ENCODE measurements around the gene TMEM178B. TPM values are rescaled to one million over a fixed set of nuclear protein-coding genes. Genes with fewer than 3 reads are reported as not detected.

The TMEM178B gene
- total and polyA plus RNA-seq, 2 of the 4 experiments (the other 2 are of a cell fraction): under 0.01 to 0.05 TPM

DNA sequence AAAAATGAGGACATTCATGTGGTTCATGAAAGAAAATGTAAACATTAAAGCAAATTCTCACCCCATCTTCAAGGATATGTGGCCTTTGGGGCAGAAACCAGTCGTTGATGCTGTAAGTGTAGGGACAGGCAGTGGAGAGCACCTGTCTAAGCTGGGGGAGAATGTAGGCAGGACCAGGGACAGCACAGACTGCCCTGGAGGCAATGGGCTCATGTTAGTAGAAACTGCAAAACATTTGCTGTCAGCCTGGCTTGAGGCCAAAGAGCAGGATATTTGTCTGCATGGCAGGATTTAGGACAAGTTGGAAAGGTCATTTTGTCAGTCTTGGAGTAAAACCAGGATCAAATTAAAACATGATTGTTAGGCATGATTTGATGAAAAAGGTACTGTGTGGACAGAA is 265.7 kb downstream of the TMEM178B start:
- BruUV-seq (replicated peaks): no TSS peak

More for the DNA sequence above, 265.7 kb downstream of the TMEM178B start:
- H3K4me2 ChIP-seq (ENCODE audit: low read depth, low read length): no peak overlapping the region
- no peaks in the 10 kb centered on the region for H3K9me1 ChIP-seq (ENCODE audit: insufficient read depth, low read length)
- H4K20me1 ChIP-seq (ENCODE audit: insufficient read depth, low read length): no peaks in the 10 kb centered on the region
- H3K14ac ChIP-seq (replicated peaks; ENCODE audit: low read depth, low read length): no peak overlapping the region
- no peak for ATAC-seq (ENCODE audit: low read depth)
- no peak overlapping the region for H3K56ac ChIP-seq (ENCODE audit: extremely low read depth, insufficient read depth, low read length)
- TF ChIP-seq ELK1 (IDR thresholded peaks at IDR 0.05; ENCODE audit: borderline replicate concordance, low read depth, low read length) (no peak), POLR2A (IDR thresholded peaks at IDR 0.05; ENCODE audit: low read depth, low read length) (no peak), MXI1 (IDR thresholded peaks at IDR 0.05; ENCODE audit: borderline replicate concordance, low read depth, low read length) (no peak), CEBPB (IDR thresholded peaks at IDR 0.05; ENCODE audit: low read depth, low read length) (no peak), MAFK (IDR thresholded peaks at IDR 0.05; ENCODE audit: low read depth, low read length) (no peak), MAZ (IDR thresholded peaks at IDR 0.05; ENCODE audit: borderline replicate concordance, low read depth, low read length) (no peak)
- H4K8ac ChIP-seq (ENCODE audit: low read depth in 2 of 2, low read length in 2 of 2): no peak overlapping the region
- H2BK15ac ChIP-seq (ENCODE audit: low read depth, low read length): no peak overlapping the region
- H3K9ac ChIP-seq (ENCODE audit: low read depth, low read length): no peak overlapping the region
- no peak overlapping the region for H3K18ac ChIP-seq (ENCODE audit: low read depth, low read length)
- no peak overlapping the region for H3K27ac ChIP-seq (ENCODE audit: insufficient read depth, low read length)
- no peak overlapping the region for H3K4me3 ChIP-seq (ENCODE audit: insufficient read depth, low read depth, low read length)
- H2BK5ac ChIP-seq (ENCODE audit: low read depth, low read length, poor library complexity, severe bottlenecking): no peak overlapping the region
- no peak overlapping the region for H2AK5ac ChIP-seq (ENCODE audit: low read depth, low read length)
- WGBS, 2 experiments (ENCODE audit: extremely low coverage in 2 of 2, insufficient read length in 1 of 2): no CpG with 5 or more reads among the region's 1 CpG
- H3K36me3 ChIP-seq (ENCODE audit: control insufficient read depth, insufficient read depth, low read length): no peaks in the 10 kb centered on the region
- no peak overlapping the region for H2BK120ac ChIP-seq (ENCODE audit: low read depth, low read length)
- no peak overlapping the region for H4K91ac ChIP-seq (ENCODE audit: insufficient read depth, low read depth, low read length)
- H2AK9ac ChIP-seq (replicated peaks; ENCODE audit: low read depth, low read length, poor library complexity): no peak overlapping the region
- intact Hi-C loops (cut with micrococcal nuclease) (no loop called here), dilution Hi-C loops (cut with HindIII; ENCODE audit: low sequenced_read_pairs, unreplicated experiment) (no loop called here), in situ Hi-C loops (cut with MboI; ENCODE audit: low sequenced_read_pairs) (no loop called here)
- H3K27me3 ChIP-seq (ENCODE audit: control insufficient read depth, insufficient read depth, low read length): no peaks in the 10 kb centered on the region
- peaks cover 14% of the 10 kb centered on the region; the same call in 1 of the 2 replicates for H3K9me3 ChIP-seq (ENCODE audit: control insufficient read depth, insufficient read depth, low read length)
- ChIA-PET CTCF (no interaction called here), POLR2A (ENCODE audit: unreplicated experiment) (no interaction called here)
- H2AFZ ChIP-seq (replicated peaks; ENCODE audit: low read length, poor library complexity): no peak overlapping the region
- H3K4me1 ChIP-seq (ENCODE audit: control insufficient read depth, insufficient read depth, low read length): no peaks in the 10 kb centered on the region
- H3K23ac ChIP-seq (ENCODE audit: low read depth, low read length): no peak overlapping the region
- H4K5ac ChIP-seq (ENCODE audit: low read depth, low read length): no peak overlapping the region
- no peak for DNase-seq
- H2BK20ac ChIP-seq (ENCODE audit: low read depth, low read length): no peak overlapping the region
- H3K4ac ChIP-seq (ENCODE audit: low read depth, low read length): no peak overlapping the region
- H3K79me1 ChIP-seq (ENCODE audit: low read depth in 1 of 2, low read length in 2 of 2): no peaks in the 10 kb centered on the region

All from IMR-90 (cell line).